Keratinocyte (primary cell): ENCODE results near the gene KNOP1. TPM values are rescaled to one million over a fixed set of nuclear protein-coding genes. Genes with fewer than 3 reads are reported as not detected.

Experiments
- DNase-seq: peaks from one replicate; pipeline ENCODE4 v3.0.0-alpha.2; 2011; ENCODE audit warnings: low read depth, missing footprints, low spot score
- FAIRE-seq: peaks from 2 replicates; lab custom pipeline; 2011; peaks lifted over from hg19 to GRCh38; lab: Jason Lieb, UNC
- H2AFZ ChIP-seq: 2 replicates; pipeline ENCODE4 v1.6.0; 2012; ENCODE audit warnings: low read length, control low read depth, inconsistent platforms; ENCODE audit not compliant: control insufficient read depth
- H3K27ac ChIP-seq: 2 replicates; pipeline ENCODE4 v1.5.1; 2011; ENCODE audit warnings: low read length; ENCODE audit not compliant: control insufficient read depth, insufficient read depth
- H3K27me3 ChIP-seq: 3 replicates; pipeline ENCODE4 v1.6.0; 2011; ENCODE audit warnings: low read length; ENCODE audit not compliant: control insufficient read depth, insufficient read depth; ENCODE audit errors: extremely low read depth
- H3K36me3 ChIP-seq, 2 experiments: 2 replicates in 1 of 2; 3 replicates in 1 of 2; pipeline ENCODE4 v1.5.1; 2011; ENCODE audit warnings: low read length in 2 of 2, mild to moderate bottlenecking in 1 of 2; ENCODE audit not compliant: control insufficient read depth in 2 of 2, insufficient read depth in 2 of 2; ENCODE audit errors: extremely low read depth in 1 of 2
- H3K4me1 ChIP-seq: 3 replicates; pipeline ENCODE4 v1.5.1; 2011; ENCODE audit warnings: low read length; ENCODE audit not compliant: control insufficient read depth, insufficient read depth; ENCODE audit errors: extremely low read depth
- H3K4me2 ChIP-seq: 3 replicates; pipeline ENCODE4 v1.6.0; 2011; ENCODE audit warnings: low read depth, low read length; ENCODE audit not compliant: control insufficient read depth, insufficient read depth; ENCODE audit errors: extremely low read depth
- H3K4me3 ChIP-seq, 3 experiments: fragments of 200-600 bp in 1 of 3; sonication (generic) in 1 of 3; 2 replicates in 2 of 3; 3 replicates in 1 of 3; pipeline ENCODE4 v1.5.1; 2011 to 2016; ENCODE audit warnings: low read length in 3 of 3, mild to moderate bottlenecking in 3 of 3, control low read depth in 2 of 3, inconsistent platforms in 1 of 3, low read depth in 1 of 3, mixed read lengths in 1 of 3, mixed run types in 1 of 3, moderate library complexity in 1 of 3; ENCODE audit not compliant: control insufficient read depth in 2 of 3, insufficient read depth in 2 of 3; ENCODE audit errors: extremely low read depth in 1 of 3
- H3K79me2 ChIP-seq: 2 replicates; pipeline ENCODE4 v1.6.0; 2012; ENCODE audit warnings: low read length; ENCODE audit not compliant: control insufficient read depth, insufficient read depth
- H3K9ac ChIP-seq: 3 replicates; pipeline ENCODE4 v1.6.0; 2011; ENCODE audit warnings: low read length; ENCODE audit not compliant: control insufficient read depth, insufficient read depth; ENCODE audit errors: extremely low read depth
- H3K9me1 ChIP-seq: 3 replicates; pipeline ENCODE4 v1.6.0; 2011; ENCODE audit warnings: low read length; ENCODE audit not compliant: control insufficient read depth, insufficient read depth; ENCODE audit errors: extremely low read depth
- H3K9me3 ChIP-seq: 2 replicates; pipeline ENCODE4 v1.5.1; 2012; ENCODE audit warnings: low read depth, low read length; ENCODE audit not compliant: control insufficient read depth
- H4K20me1 ChIP-seq: 3 replicates; pipeline ENCODE4 v1.6.0; 2011; ENCODE audit warnings: low read length; ENCODE audit not compliant: control insufficient read depth, insufficient read depth; ENCODE audit errors: extremely low read depth
- EZH2 ChIP-seq: IDR thresholded peaks from one replicate; pipeline ENCODE4 v1.6.1; 2012; ENCODE audit warnings: inconsistent platforms, mild to moderate bottlenecking, low read length, moderate library complexity
- dilution Hi-C: fragments of 300-500 bp; cut with MboI; formaldehyde crosslinking; loops from one replicate; pipeline ENCODE4 v1.7.0; 2020; ENCODE audit warnings: low sequenced_read_pairs; ENCODE audit not compliant: extremely low pct_ligation_motif_present
- polyA plus RNA-seq, 5 experiments: library from polyadenylated mRNA; depleted of rRNA in 3 of 5; stranded (reverse) in 3 of 5; stranded (forward) in 1 of 5; unstranded in 1 of 5; fragments of >200 nt; gene quantifications; 1 replicate in 1 of 5; 2 replicates in 3 of 5; 3 replicates in 1 of 5; pipeline versions ENCODE4 v1.2.1 to v1.2.3, GENCODE V29; 2011 to 2012; ENCODE audit warnings: missing spikeins in 2 of 5, low read depth in 1 of 5, low replicate concordance in 1 of 5
- TF ChIP-seq, protein P1 (sequence below), 3 experiments: IDR thresholded peaks in 1 of 3; conservative IDR thresholded peaks in 1 of 3; optimal IDR thresholded peaks in 1 of 3; 2 replicates in 2 of 3; 3 replicates in 1 of 3; pipeline versions ENCODE3 to v1.5.1; 2011; ENCODE audit warnings: low read length in 3 of 3, mild to moderate bottlenecking in 3 of 3, moderate library complexity in 2 of 3, control low read depth in 1 of 3, inconsistent platforms in 1 of 3; ENCODE audit not compliant: insufficient read depth in 2 of 3; ENCODE audit errors: extremely low read depth in 1 of 3

Gene KNOP1
- polyA plus RNA-seq, 1 donor (not counting 4 experiments of a cell fraction or from before 2014, with no cell fraction given) = 19.8 TPM

DNA sequence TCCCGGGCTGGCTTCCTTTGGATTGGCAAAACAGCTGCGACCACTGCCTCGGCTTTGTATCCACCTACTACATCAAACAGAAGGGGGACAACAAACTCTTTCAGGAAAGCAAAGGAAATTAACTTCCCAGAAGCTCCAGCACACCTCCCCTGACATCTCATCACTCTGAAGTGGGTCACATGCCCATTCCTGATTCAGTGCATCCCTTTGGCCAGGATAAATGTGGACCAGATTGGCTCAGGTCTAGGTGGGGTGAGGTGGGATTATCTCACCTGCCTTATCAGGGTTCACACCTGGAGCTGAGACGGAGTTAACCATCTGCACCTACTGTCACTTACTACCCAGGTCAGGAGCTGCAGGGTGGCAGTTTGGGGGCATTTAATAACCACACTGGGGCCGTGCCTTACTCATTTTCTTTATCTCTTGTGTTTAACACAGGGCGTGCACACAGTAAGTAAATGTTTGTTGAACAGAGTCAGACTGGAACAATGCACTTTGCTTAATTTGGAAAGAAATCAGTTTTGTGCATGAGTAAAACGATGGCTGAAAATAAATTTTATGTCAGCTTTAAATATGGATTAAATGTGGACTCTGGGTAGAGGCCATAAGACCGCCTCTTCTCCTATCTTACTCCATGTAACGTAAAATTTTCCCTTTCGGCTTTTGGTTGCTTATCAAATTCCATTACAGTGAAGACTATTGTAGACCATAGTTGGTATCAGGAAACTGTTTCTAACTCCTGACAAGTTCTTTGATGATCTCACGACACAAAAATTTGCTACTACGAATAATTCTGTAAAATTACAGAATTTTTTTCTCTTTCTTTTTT is 36.0 kb upstream of the KNOP1 start:
- DNase-seq (no peak), FAIRE-seq (no peak)
- H3K79me2 ChIP-seq = no peaks in the 10 kb centered on the region
- no peaks in the 10 kb centered on the region for H3K9me1 ChIP-seq
- no peak overlapping the region for H3K27ac ChIP-seq
- H4K20me1 ChIP-seq = no peaks in the 10 kb centered on the region
- no peak overlapping the region for H3K4me2 ChIP-seq
- H3K36me3 ChIP-seq = no peaks in the 10 kb centered on the region
- H3K4me3 ChIP-seq = no peak overlapping the region
- no peak overlapping the region for H3K9ac ChIP-seq
- H3K4me1 ChIP-seq = peaks cover 14% of the 10 kb centered on the region
- H3K27me3 ChIP-seq = no peaks in the 10 kb centered on the region
- no peaks in the 10 kb centered on the region for H3K9me3 ChIP-seq
- dilution Hi-C loops = no loop called here
- TF ChIP-seq EZH2 = no peak
- TF ChIP-seq, protein P1, sequence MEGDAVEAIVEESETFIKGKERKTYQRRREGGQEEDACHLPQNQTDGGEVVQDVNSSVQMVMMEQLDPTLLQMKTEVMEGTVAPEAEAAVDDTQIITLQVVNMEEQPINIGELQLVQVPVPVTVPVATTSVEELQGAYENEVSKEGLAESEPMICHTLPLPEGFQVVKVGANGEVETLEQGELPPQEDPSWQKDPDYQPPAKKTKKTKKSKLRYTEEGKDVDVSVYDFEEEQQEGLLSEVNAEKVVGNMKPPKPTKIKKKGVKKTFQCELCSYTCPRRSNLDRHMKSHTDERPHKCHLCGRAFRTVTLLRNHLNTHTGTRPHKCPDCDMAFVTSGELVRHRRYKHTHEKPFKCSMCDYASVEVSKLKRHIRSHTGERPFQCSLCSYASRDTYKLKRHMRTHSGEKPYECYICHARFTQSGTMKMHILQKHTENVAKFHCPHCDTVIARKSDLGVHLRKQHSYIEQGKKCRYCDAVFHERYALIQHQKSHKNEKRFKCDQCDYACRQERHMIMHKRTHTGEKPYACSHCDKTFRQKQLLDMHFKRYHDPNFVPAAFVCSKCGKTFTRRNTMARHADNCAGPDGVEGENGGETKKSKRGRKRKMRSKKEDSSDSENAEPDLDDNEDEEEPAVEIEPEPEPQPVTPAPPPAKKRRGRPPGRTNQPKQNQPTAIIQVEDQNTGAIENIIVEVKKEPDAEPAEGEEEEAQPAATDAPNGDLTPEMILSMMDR (optimal IDR thresholded peaks at IDR 0.05 in 1 of 3, IDR thresholded peaks at IDR 0.05 in 1 of 3, conservative IDR thresholded peaks at IDR 0.05 in 1 of 3; ENCODE audit: extremely low read depth in 1 of 3, insufficient read depth in 2 of 3, low read length in 3 of 3) = no peak
- H2AFZ ChIP-seq = no peak overlapping the region

DNA sequence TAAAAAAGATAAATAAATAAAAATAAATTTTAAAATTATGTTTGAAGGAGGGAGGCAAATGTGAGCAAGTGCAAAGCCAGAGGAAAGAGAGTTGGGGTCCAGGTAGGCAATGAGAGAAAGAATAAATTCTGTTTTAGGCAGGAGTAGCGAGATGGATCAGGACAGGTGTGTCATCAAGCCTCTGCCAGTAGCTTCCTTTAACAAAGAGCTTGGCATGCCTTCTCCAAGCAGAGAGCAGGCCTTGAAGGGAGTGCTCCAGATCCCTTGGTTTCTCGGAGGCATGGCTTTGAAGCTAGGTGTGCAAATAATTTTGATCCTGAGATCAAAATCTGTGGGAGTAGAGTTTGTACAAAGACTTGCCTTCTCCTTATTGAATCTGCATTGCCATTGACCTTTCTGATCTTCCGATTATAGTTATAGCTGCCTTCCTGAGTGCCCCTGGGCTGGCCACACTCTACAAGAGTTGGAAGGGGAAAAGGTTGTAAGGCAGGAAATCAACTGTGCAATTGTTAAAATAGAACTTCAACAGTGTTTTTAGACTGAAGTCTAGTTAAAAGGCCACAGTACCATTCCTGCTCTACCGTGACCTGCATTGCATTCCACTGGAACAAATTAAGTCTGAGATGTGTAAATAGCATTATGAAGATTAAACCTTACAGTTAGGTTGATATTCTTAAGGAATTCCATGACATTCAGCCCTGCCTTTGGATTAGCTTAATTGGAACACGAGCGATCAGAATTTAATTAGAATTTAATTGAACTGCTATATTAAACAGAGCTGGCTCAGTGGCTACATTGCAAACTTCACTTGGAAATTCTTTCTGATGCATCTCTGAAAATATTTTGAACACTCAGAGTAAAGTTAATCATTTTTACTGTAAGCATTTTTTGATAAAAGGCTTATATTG is 33.7 kb upstream of the KNOP1 start:
- Histone ChIP-seq H2AFZ (no peak overlapping the region), H3K4me1 (no peaks in the 10 kb centered on the region), H4K20me1 (no peaks in the 10 kb centered on the region), H3K4me2 (no peak overlapping the region), H3K36me3 (no peaks in the 10 kb centered on the region), H3K9me1 (no peaks in the 10 kb centered on the region), H3K9me3 (no peaks in the 10 kb centered on the region), H3K9ac (no peak overlapping the region), H3K79me2 (no peaks in the 10 kb centered on the region), H3K27me3 (no peaks in the 10 kb centered on the region), H3K4me3 (no peak overlapping the region), H3K27ac (no peak overlapping the region)
- dilution Hi-C loops = no loop called here
- TF ChIP-seq EZH2 = no peak
- TF ChIP-seq, protein P1 (optimal IDR thresholded peaks at IDR 0.05 in 1 of 3, IDR thresholded peaks at IDR 0.05 in 1 of 3, conservative IDR thresholded peaks at IDR 0.05 in 1 of 3; ENCODE audit: extremely low read depth in 1 of 3, insufficient read depth in 2 of 3, low read length in 3 of 3) = no peak
- no peak for FAIRE-seq
- DNase-seq = no peak
